Osteocyte (in vitro differentiated cells): Measurements from ENCODE around the gene ARL15. TPM values are rescaled to one million over a fixed set of nuclear protein-coding genes. Genes with fewer than 3 reads are reported as not detected.

Source experiments
- DNase-seq: peaks from one replicate; pipeline ENCODE4 v3.0.0; 2021; ENCODE audit warnings: mixed read lengths; ENCODE audit not compliant: unreplicated experiment; ENCODE audit errors: extremely low spot score
- H3K27ac Mint-ChIP-seq: one replicate; pipeline ENCODE4 v1.8.0; 2021; ENCODE audit warnings: mild to moderate bottlenecking, mixed read lengths; ENCODE audit not compliant: unreplicated experiment
- H3K27me3 Mint-ChIP-seq: one replicate; pipeline ENCODE4 v1.8.0; 2021; ENCODE audit warnings: mixed read lengths; ENCODE audit not compliant: unreplicated experiment
- H3K36me3 Mint-ChIP-seq: one replicate; pipeline ENCODE4 v1.8.0; 2021; ENCODE audit warnings: mixed read lengths; ENCODE audit not compliant: unreplicated experiment
- H3K4me1 Mint-ChIP-seq: one replicate; pipeline ENCODE4 v1.8.0; 2021; ENCODE audit warnings: mixed read lengths; ENCODE audit not compliant: unreplicated experiment
- H3K4me3 Mint-ChIP-seq: one replicate; pipeline ENCODE4 v1.8.0; 2021; ENCODE audit warnings: mild to moderate bottlenecking, moderate library complexity, mixed read lengths; ENCODE audit not compliant: unreplicated experiment
- H3K9me3 Mint-ChIP-seq: one replicate; pipeline ENCODE4 v1.8.0; 2021; ENCODE audit warnings: mixed read lengths; ENCODE audit not compliant: unreplicated experiment
- total RNA-seq: library from RNA; stranded (reverse); gene quantifications from 2 replicates; pipeline ENCODE4 v1.2.1, GENCODE V29; 2021
- TF ChIP-seq, protein P1 (sequence below): fragments of 200-600 bp; sonication (generic); IDR thresholded peaks from 2 replicates; pipeline ENCODE4 v1.5.0; 2021; ENCODE audit warnings: antibody characterized with exemption, mild to moderate bottlenecking, moderate library complexity

ARL15 gene
- total RNA-seq, 1 donor from 2014 or later, result 16.6 TPM

DNA sequence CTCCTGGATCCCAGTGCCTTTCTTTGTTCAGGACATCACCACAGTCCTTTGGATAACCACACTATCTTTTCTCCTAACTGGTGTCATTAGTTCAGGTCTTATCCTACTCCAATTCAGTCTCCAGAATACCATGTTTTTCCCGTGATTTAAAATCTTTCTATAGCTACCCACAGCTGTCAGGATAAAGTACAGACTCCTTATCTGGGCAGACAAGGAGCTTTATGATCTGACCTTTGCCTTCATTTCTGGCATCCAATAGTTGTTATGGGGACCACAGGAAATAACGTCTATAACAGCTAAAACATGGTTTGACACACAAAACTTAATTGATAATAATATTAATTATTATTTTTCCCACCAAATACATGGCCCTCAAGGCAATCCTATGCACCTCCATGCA, 125.6 kb downstream of the ARL15 start:
- Mint-ChIP-seq H3K4me1 (peaks cover 3% of the 10 kb centered on the region), H3K9me3 (no peaks in the 10 kb centered on the region), H3K27me3 (no peaks in the 10 kb centered on the region), H3K4me3 (no peak overlapping the region), H3K27ac (no peak overlapping the region), H3K36me3 (no peaks in the 10 kb centered on the region)
- TF ChIP-seq, protein P1, sequence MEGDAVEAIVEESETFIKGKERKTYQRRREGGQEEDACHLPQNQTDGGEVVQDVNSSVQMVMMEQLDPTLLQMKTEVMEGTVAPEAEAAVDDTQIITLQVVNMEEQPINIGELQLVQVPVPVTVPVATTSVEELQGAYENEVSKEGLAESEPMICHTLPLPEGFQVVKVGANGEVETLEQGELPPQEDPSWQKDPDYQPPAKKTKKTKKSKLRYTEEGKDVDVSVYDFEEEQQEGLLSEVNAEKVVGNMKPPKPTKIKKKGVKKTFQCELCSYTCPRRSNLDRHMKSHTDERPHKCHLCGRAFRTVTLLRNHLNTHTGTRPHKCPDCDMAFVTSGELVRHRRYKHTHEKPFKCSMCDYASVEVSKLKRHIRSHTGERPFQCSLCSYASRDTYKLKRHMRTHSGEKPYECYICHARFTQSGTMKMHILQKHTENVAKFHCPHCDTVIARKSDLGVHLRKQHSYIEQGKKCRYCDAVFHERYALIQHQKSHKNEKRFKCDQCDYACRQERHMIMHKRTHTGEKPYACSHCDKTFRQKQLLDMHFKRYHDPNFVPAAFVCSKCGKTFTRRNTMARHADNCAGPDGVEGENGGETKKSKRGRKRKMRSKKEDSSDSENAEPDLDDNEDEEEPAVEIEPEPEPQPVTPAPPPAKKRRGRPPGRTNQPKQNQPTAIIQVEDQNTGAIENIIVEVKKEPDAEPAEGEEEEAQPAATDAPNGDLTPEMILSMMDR, result no peak
- DNase-seq, result no peak

DNA sequence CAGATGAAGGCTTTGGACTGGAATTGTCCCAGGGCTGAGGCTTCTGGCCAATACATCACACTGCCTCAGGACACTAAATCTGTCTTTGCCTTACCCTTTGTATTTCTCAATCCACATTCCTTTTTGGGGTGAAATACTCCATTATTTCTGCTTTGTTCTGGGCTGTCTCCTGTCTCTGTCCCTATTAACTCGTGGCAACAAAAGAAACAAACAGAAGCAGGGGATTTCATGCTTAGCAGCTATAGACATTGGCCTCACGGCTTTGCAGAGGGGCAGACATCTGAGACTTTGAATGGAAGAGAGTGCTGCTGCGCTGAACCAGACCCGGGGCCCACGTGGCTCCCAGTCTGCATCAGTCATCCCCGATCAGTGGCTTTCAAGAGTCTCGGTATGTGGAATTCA, 129.7 kb downstream of the ARL15 start:
- H3K27me3 Mint-ChIP-seq, result no peaks in the 10 kb centered on the region
- TF ChIP-seq, protein P1, result no peak
- H3K4me1 Mint-ChIP-seq, result no peaks in the 10 kb centered on the region
- no peaks in the 10 kb centered on the region for H3K9me3 Mint-ChIP-seq
- H3K4me3 Mint-ChIP-seq, result no peak overlapping the region
- H3K36me3 Mint-ChIP-seq, result no peaks in the 10 kb centered on the region
- H3K27ac Mint-ChIP-seq, result no peak overlapping the region
- no peak for DNase-seq

DNA sequence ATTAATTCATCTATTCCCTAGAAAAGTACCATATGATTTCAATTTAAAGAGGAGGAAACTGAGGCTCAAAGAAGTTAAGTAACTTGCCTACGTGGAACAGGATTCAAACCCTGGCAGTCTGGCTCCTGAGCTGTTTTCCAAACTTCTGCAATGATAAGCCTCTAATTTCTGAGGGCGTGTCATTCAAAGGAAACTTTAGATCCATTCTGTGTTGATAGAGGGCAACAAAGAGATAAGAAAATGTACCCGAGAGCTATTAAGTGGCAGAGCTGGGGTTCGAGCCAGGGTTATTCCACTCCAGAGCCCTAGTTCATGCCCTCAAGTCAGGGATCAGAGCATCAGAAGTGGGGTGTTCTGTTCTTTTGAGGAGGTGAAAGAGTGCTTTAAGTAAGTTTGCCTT, 131.4 kb downstream of the ARL15 start:
- no peak overlapping the region for H3K27ac Mint-ChIP-seq
- no peaks in the 10 kb centered on the region for H3K27me3 Mint-ChIP-seq
- H3K4me1 Mint-ChIP-seq, result no peaks in the 10 kb centered on the region
- H3K4me3 Mint-ChIP-seq, result no peak overlapping the region
- H3K36me3 Mint-ChIP-seq, result no peaks in the 10 kb centered on the region
- DNase-seq, result no peak
- H3K9me3 Mint-ChIP-seq, result no peaks in the 10 kb centered on the region
- TF ChIP-seq, protein P1, result no peak

DNA sequence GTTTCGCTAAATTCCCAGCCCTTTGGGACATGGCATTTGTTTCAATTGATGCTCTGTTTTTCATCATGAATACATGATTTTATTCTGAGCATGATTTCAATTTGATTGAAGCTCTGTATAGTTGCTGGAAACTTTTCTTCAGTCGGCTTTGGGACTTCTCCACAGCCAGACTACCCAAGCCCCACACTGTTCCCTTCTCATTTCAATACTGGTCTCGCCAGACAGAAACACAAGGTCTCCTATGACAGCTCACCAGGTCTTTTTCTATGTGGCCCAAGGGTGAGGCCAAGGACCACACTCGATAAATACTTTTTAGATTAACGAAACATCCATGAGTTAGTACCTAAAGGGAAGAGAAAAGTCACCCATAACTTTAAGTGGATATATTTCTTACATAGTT, 132.2 kb downstream of the ARL15 start:
- TF ChIP-seq, protein P1, result no peak
- no peaks in the 10 kb centered on the region for H3K9me3 Mint-ChIP-seq
- H3K27ac Mint-ChIP-seq, result no peak overlapping the region
- no peaks in the 10 kb centered on the region for H3K4me1 Mint-ChIP-seq
- no peak overlapping the region for H3K4me3 Mint-ChIP-seq
- H3K27me3 Mint-ChIP-seq, result no peaks in the 10 kb centered on the region
- H3K36me3 Mint-ChIP-seq, result no peaks in the 10 kb centered on the region
- DNase-seq, result no peak

DNA sequence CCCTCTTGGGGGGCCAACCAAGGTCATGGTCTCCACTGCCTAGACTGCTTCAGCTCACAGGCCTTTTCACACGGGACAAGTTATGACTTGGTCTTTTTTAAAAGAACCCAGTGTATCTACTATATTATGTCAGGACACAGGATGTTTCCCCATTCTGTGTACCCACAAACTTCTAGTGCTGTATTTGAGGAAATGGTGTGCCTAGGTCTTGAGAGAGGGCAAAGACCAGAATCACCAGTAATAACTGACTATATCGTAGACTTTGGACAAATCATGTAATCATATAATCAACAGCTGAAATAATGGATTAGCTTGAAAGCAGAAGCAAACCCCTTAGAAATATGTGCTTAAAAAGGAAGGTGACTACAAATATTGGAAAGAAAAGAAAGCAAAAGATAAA, 133.3 kb downstream of the ARL15 start:
- Mint-ChIP-seq H3K36me3 (no peaks in the 10 kb centered on the region), H3K27ac (no peak overlapping the region), H3K27me3 (no peaks in the 10 kb centered on the region), H3K4me3 (no peak overlapping the region), H3K4me1 (no peaks in the 10 kb centered on the region), H3K9me3 (no peaks in the 10 kb centered on the region)
- TF ChIP-seq, protein P1, result no peak
- no peak for DNase-seq
